ENCODE results near the gene SH2D3A. TPM values are rescaled to one million over a fixed set of nuclear protein-coding genes. Genes with fewer than 3 reads are reported as not detected.

The SH2D3A gene
- total and polyA plus RNA-seq, 2 donors (not counting 1 experiment from before 2014, with no cell fraction given) = not detected

DNA sequence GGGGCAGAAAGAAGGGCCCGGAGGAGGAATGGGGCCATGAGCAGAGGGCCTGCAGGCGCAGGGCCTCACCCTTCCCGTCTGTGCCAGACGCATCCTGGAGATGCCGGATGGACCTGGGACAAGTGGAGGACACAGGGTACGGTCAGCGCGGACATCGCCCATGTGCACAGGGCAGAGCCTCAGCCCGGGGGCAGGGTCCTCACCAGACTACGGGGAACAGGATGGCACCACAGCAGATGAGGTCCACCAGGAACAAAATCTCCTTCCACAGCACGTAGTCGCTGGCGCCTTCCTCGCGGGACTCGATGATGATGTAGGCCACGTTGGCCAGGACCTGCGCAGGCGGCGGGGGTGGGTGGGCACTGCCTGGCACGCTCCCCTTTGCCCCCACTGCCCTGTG, 35.4 kb downstream of the SH2D3A start:
- no peak for TF ChIP-seq EZH2 (IDR thresholded peaks at IDR 0.05; ENCODE audit: low read length, missing control alignments)
- TF ChIP-seq, protein P1, sequence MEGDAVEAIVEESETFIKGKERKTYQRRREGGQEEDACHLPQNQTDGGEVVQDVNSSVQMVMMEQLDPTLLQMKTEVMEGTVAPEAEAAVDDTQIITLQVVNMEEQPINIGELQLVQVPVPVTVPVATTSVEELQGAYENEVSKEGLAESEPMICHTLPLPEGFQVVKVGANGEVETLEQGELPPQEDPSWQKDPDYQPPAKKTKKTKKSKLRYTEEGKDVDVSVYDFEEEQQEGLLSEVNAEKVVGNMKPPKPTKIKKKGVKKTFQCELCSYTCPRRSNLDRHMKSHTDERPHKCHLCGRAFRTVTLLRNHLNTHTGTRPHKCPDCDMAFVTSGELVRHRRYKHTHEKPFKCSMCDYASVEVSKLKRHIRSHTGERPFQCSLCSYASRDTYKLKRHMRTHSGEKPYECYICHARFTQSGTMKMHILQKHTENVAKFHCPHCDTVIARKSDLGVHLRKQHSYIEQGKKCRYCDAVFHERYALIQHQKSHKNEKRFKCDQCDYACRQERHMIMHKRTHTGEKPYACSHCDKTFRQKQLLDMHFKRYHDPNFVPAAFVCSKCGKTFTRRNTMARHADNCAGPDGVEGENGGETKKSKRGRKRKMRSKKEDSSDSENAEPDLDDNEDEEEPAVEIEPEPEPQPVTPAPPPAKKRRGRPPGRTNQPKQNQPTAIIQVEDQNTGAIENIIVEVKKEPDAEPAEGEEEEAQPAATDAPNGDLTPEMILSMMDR (conservative IDR thresholded peaks at IDR 0.05 in 1 of 2, IDR thresholded peaks at IDR 0.05 in 1 of 2; ENCODE audit: low read depth in 1 of 2, low read length in 2 of 2) = no peak

DNA sequence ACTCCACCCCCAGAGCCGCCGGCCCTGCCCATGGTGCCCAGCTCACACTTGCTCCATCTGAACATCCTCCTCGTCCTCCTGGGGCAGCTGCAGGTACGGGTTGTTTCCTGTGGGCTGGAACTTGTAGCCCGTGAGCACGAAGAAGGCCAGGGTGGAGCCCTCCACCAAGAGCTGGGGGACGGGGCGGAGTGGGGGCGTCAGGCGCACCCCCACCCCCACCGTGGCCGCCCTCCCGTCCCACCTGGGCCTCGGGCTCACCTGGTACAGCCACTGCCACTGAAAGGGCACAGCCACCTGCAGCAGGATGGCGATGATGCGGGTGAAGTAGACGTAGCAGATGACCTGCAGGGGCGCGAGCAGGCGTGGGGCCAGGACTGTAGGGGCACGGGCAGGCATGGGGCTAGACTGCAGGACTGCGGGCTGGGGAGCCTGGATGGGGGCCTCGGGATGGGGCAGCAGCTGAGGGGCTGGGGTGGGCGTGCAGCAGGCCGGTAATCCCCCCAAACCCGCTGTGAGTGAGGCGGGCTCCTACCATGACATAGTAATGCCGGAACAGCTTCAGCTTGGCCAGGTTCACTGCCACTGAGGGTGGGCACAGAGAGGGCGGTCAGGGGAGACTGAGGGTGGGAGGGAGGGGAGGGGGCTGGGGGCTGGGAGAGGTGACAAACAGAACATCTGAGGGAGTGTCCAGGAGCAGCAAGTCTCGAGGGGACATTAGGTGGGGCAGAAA, 36.1 kb downstream of the SH2D3A start:
- Histone ChIP-seq H3K79me2 (ENCODE audit: control insufficient read depth, insufficient read depth, low read length) (no peaks in the 10 kb centered on the region), H4K20me1 (ENCODE audit: control insufficient read depth, extremely low read depth, insufficient read depth, low read length) (no peaks in the 10 kb centered on the region), H3K36me3 (ENCODE audit: control insufficient read depth, insufficient read depth, low read length) (peaks cover 3% of the 10 kb centered on the region), H3K9ac (ENCODE audit: insufficient read depth, low read length) (no peak overlapping the region), H3K27ac (ENCODE audit: insufficient read depth, low read length) (no peak overlapping the region), H3K4me2 (ENCODE audit: extremely low read depth, insufficient read depth, low read length) (no peak overlapping the region), H3K4me3 (replicated peaks in 1 of 4; ENCODE audit: control extremely low read depth in 1 of 4, insufficient read depth in 1 of 4, low read depth in 3 of 4, low read length in 4 of 4) (no peak overlapping the region), H3K9me3 (ENCODE audit: control insufficient read depth, insufficient read depth, low read depth, low read length) (no peaks in the 10 kb centered on the region), H3K4me1 (ENCODE audit: control insufficient read depth, extremely low read depth, insufficient read depth, low read length) (peaks cover 3% of the 10 kb centered on the region), H2AFZ (ENCODE audit: low read length) (no peak overlapping the region), H3K27me3 (ENCODE audit: control insufficient read depth, insufficient read depth, low read length) (no peaks in the 10 kb centered on the region)
- TF ChIP-seq, protein P1 (conservative IDR thresholded peaks at IDR 0.05 in 1 of 2, IDR thresholded peaks at IDR 0.05 in 1 of 2; ENCODE audit: low read depth in 1 of 2, low read length in 2 of 2) = no peak
- DNase-seq (ENCODE audit: low read depth in 2 of 2) = no peak

More for the DNA sequence above, 35.4 kb downstream of the SH2D3A start:
- peaks cover 3% of the 10 kb centered on the region for H3K36me3 ChIP-seq (ENCODE audit: control insufficient read depth, insufficient read depth, low read length)
- no peak overlapping the region for H3K4me2 ChIP-seq (ENCODE audit: extremely low read depth, insufficient read depth, low read length)
- no peak overlapping the region for H3K4me3 ChIP-seq (replicated peaks in 1 of 4; ENCODE audit: control extremely low read depth in 1 of 4, insufficient read depth in 1 of 4, low read depth in 3 of 4, low read length in 4 of 4)
- H3K9me3 ChIP-seq (ENCODE audit: control insufficient read depth, insufficient read depth, low read depth, low read length) = no peaks in the 10 kb centered on the region
- DNase-seq (ENCODE audit: low read depth in 2 of 2) = no peak
- peaks cover 3% of the 10 kb centered on the region for H3K4me1 ChIP-seq (ENCODE audit: control insufficient read depth, extremely low read depth, insufficient read depth, low read length)
- H3K9ac ChIP-seq (ENCODE audit: insufficient read depth, low read length) = no peak overlapping the region
- H4K20me1 ChIP-seq (ENCODE audit: control insufficient read depth, extremely low read depth, insufficient read depth, low read length) = no peaks in the 10 kb centered on the region
- no peaks in the 10 kb centered on the region for H3K27me3 ChIP-seq (ENCODE audit: control insufficient read depth, insufficient read depth, low read length)
- no peak overlapping the region for H2AFZ ChIP-seq (ENCODE audit: low read length)
- no peaks in the 10 kb centered on the region for H3K79me2 ChIP-seq (ENCODE audit: control insufficient read depth, insufficient read depth, low read length)
- H3K27ac ChIP-seq (ENCODE audit: insufficient read depth, low read length) = no peak overlapping the region

DNA sequence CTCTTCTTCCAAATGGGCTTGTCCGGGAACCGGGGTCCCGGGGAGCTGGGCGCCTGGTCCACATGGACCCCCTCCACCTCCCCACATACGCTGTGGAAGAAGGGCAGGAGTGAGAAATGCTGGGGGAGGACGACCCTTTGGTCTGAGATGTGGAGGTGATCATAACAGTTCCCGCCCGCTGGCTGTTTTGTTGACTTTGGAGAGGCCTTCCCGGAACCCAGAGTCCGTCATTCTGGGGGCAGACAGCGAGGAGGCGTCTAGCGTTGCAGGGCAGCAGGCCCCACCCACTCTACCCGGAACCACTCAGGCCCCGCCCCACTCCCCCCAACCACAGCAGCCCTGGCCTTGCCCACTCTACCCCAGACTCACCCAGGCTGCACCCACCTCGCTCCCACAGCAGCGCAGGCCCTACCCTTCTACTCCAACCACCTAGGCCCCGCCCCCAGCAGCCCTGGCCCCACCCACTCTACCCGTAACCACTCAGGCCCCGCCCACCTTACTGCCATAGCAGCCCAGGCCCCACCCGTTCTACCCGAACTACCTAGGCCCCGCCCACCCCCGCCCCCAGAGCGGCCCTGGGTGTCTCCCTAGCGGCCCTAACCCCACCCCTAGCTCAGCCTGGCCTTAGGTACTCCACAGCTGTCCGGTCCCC, 37.0 kb downstream of the SH2D3A start:
- Histone ChIP-seq H3K27me3 (ENCODE audit: control insufficient read depth, insufficient read depth, low read length) (no peaks in the 10 kb centered on the region), H4K20me1 (ENCODE audit: control insufficient read depth, extremely low read depth, insufficient read depth, low read length) (no peaks in the 10 kb centered on the region), H3K4me1 (ENCODE audit: control insufficient read depth, extremely low read depth, insufficient read depth, low read length) (no peaks in the 10 kb centered on the region), H3K4me2 (ENCODE audit: extremely low read depth, insufficient read depth, low read length) (no peak overlapping the region), H3K9ac (ENCODE audit: insufficient read depth, low read length) (no peak overlapping the region), H3K9me3 (ENCODE audit: control insufficient read depth, insufficient read depth, low read depth, low read length) (no peaks in the 10 kb centered on the region), H3K4me3 (replicated peaks in 1 of 4; ENCODE audit: control extremely low read depth in 1 of 4, insufficient read depth in 1 of 4, low read depth in 3 of 4, low read length in 4 of 4) (no peak overlapping the region), H3K36me3 (ENCODE audit: control insufficient read depth, insufficient read depth, low read length) (peaks cover 3% of the 10 kb centered on the region), H2AFZ (ENCODE audit: low read length) (no peak overlapping the region), H3K27ac (ENCODE audit: insufficient read depth, low read length) (no peak overlapping the region), H3K79me2 (ENCODE audit: control insufficient read depth, insufficient read depth, low read length) (no peaks in the 10 kb centered on the region)
- DNase-seq (ENCODE audit: low read depth in 2 of 2) = no peak
- no peak for TF ChIP-seq EZH2 (IDR thresholded peaks at IDR 0.05; ENCODE audit: low read length, missing control alignments)
- TF ChIP-seq, protein P1 (conservative IDR thresholded peaks at IDR 0.05 in 1 of 2, IDR thresholded peaks at IDR 0.05 in 1 of 2; ENCODE audit: low read depth in 1 of 2, low read length in 2 of 2) = no peak

All from fibroblast of lung (primary cell).